Measurements from ENCODE around the gene NANS. TPM values are rescaled to one million over a fixed set of nuclear protein-coding genes. Genes with fewer than 3 reads are reported as not detected.

The NANS gene
- total RNA-seq, 1 donor from 2014 or later, result 73.6 TPM

- H3K27me3 ChIP-seq (ENCODE audit: control insufficient read depth, insufficient read depth, low read length), result no peaks in the 10 kb centered on the region
- TF ChIP-seq, protein P1, sequence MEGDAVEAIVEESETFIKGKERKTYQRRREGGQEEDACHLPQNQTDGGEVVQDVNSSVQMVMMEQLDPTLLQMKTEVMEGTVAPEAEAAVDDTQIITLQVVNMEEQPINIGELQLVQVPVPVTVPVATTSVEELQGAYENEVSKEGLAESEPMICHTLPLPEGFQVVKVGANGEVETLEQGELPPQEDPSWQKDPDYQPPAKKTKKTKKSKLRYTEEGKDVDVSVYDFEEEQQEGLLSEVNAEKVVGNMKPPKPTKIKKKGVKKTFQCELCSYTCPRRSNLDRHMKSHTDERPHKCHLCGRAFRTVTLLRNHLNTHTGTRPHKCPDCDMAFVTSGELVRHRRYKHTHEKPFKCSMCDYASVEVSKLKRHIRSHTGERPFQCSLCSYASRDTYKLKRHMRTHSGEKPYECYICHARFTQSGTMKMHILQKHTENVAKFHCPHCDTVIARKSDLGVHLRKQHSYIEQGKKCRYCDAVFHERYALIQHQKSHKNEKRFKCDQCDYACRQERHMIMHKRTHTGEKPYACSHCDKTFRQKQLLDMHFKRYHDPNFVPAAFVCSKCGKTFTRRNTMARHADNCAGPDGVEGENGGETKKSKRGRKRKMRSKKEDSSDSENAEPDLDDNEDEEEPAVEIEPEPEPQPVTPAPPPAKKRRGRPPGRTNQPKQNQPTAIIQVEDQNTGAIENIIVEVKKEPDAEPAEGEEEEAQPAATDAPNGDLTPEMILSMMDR (IDR thresholded peaks at IDR 0.05; ENCODE audit: insufficient read depth, low read length, poor library complexity, severe bottlenecking), result no peak
- DNase-seq (ENCODE audit: low read depth), result no peak
- H3K4me3 ChIP-seq (ENCODE audit: low read depth, low read length), result no peak overlapping the region
- H3K36me3 ChIP-seq (ENCODE audit: control insufficient read depth, insufficient read depth, low read length), result no peaks in the 10 kb centered on the region
These were observed 37.8 kb downstream of the NANS start for GRCh38 chr9:98094316-98094715.

GRCh38 chr9:98094851-98095250 is 38.3 kb downstream of the NANS start:
- Histone ChIP-seq H3K27me3 (ENCODE audit: control insufficient read depth, insufficient read depth, low read length) (no peaks in the 10 kb centered on the region), H3K4me3 (ENCODE audit: low read depth, low read length) (no peak overlapping the region), H3K36me3 (ENCODE audit: control insufficient read depth, insufficient read depth, low read length) (no peaks in the 10 kb centered on the region)
- TF ChIP-seq, protein P1 (IDR thresholded peaks at IDR 0.05; ENCODE audit: insufficient read depth, low read length, poor library complexity, severe bottlenecking), result no peak
- no peak for DNase-seq (ENCODE audit: low read depth)

DNA sequence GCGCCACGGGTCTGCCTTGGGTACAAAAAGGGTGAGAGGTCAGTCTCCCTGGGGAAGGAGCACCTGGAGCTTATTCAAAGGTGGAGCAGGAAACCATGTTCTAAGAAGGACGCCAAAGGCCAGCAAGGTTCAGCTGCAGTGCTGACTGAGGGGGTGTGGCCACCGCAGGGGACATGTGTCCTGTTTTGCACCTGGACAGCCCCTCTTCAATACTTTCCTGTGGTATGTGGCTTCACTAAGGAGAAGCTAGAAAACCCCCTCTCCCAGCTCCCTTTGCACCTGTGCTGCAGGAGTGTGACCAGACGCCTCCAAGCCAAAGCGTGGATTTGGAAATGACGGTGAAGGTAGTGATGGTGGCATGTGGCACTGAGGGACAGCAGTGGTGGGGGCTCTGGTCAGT is 38.9 kb downstream of the NANS start:
- no peak overlapping the region for H3K4me3 ChIP-seq (ENCODE audit: low read depth, low read length)
- H3K36me3 ChIP-seq (ENCODE audit: control insufficient read depth, insufficient read depth, low read length), result no peaks in the 10 kb centered on the region
- no peak for DNase-seq (ENCODE audit: low read depth)
- TF ChIP-seq, protein P1 (IDR thresholded peaks at IDR 0.05; ENCODE audit: insufficient read depth, low read length, poor library complexity, severe bottlenecking), result no peak
- H3K27me3 ChIP-seq (ENCODE audit: control insufficient read depth, insufficient read depth, low read length), result no peaks in the 10 kb centered on the region

- no peak overlapping the region for H3K4me3 ChIP-seq (ENCODE audit: low read depth, low read length)
- H3K27me3 ChIP-seq (ENCODE audit: control insufficient read depth, insufficient read depth, low read length), result no peaks in the 10 kb centered on the region
- TF ChIP-seq, protein P1 (IDR thresholded peaks at IDR 0.05; ENCODE audit: insufficient read depth, low read length, poor library complexity, severe bottlenecking), result no peak
- no peaks in the 10 kb centered on the region for H3K36me3 ChIP-seq (ENCODE audit: control insufficient read depth, insufficient read depth, low read length)
- no peak for DNase-seq (ENCODE audit: low read depth)
These were observed 39.6 kb downstream of the NANS start for GRCh38 chr9:98096091-98096490.

GRCh38 chr9:98097836-98098235 is 41.3 kb downstream of the NANS start:
- no peak for DNase-seq (ENCODE audit: low read depth)
- Histone ChIP-seq H3K4me3 (ENCODE audit: low read depth, low read length) (no peak overlapping the region), H3K36me3 (ENCODE audit: control insufficient read depth, insufficient read depth, low read length) (no peaks in the 10 kb centered on the region), H3K27me3 (ENCODE audit: control insufficient read depth, insufficient read depth, low read length) (no peaks in the 10 kb centered on the region)
- TF ChIP-seq, protein P1 (IDR thresholded peaks at IDR 0.05; ENCODE audit: insufficient read depth, low read length, poor library complexity, severe bottlenecking), result no peak

- H3K27me3 ChIP-seq (ENCODE audit: control insufficient read depth, insufficient read depth, low read length), result no peaks in the 10 kb centered on the region
- H3K36me3 ChIP-seq (ENCODE audit: control insufficient read depth, insufficient read depth, low read length), result no peaks in the 10 kb centered on the region
- DNase-seq (ENCODE audit: low read depth), result no peak
- H3K4me3 ChIP-seq (ENCODE audit: low read depth, low read length), result no peak overlapping the region
- TF ChIP-seq, protein P1 (IDR thresholded peaks at IDR 0.05; ENCODE audit: insufficient read depth, low read length, poor library complexity, severe bottlenecking), result no peak
These were observed 42.8 kb downstream of the NANS start for GRCh38 chr9:98099346-98099745.
